Upper lobe of left lung (tissue), 4 donors: Measurements from ENCODE around the gene CHRNA4.

ENCODE experiments used
- EP300 ChIP-seq, 4 donors: sonication (generic); formaldehyde crosslinking; IDR thresholded peaks; one replicate each; pipeline ENCODE4 v1.5.1; 2017; ENCODE audit warnings: antibody characterized with exemption in 4 of 4, control low read depth in 2 of 4
- POLR2AphosphoS5 ChIP-seq, 2 donors: sonication (generic); formaldehyde crosslinking; IDR thresholded peaks; one replicate each; pipeline ENCODE4 v1.5.1; 2017; ENCODE audit warnings: antibody characterized with exemption in 2 of 2
- TF ChIP-seq, protein P1 (sequence below), 6 experiments: fragments of 450-650 bp in 4 of 6; fragments of 200-600 bp in 2 of 6; sonication (generic) in 2 of 6; IDR thresholded peaks; one replicate each; pipeline ENCODE4 v1.5.1; 2016 to 2019; ENCODE audit warnings: antibody characterized with exemption in 6 of 6

DNA sequence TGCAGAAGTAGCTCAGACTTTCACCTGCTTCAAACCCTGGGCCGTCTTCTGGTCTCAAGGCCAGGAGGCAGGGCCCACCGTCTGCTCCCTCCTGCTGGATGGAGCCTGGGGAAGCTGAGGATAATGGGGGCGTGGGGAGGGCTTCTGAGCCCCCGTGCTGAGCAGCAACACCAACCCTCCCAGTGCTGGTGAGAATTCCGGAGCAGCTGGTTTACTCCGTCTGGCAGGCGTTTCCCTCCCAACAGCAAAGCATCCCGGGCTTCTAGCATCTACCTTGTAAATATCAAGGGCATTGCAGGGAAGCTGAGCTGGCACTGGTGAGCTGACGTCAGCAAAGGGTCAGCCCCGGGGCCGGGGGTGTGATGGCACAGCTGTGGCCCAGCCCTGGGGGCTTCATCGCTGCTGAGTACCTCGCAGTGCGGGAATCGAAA is 16.8 kb upstream of the CHRNA4 start:
- TF ChIP-seq, protein P1, sequence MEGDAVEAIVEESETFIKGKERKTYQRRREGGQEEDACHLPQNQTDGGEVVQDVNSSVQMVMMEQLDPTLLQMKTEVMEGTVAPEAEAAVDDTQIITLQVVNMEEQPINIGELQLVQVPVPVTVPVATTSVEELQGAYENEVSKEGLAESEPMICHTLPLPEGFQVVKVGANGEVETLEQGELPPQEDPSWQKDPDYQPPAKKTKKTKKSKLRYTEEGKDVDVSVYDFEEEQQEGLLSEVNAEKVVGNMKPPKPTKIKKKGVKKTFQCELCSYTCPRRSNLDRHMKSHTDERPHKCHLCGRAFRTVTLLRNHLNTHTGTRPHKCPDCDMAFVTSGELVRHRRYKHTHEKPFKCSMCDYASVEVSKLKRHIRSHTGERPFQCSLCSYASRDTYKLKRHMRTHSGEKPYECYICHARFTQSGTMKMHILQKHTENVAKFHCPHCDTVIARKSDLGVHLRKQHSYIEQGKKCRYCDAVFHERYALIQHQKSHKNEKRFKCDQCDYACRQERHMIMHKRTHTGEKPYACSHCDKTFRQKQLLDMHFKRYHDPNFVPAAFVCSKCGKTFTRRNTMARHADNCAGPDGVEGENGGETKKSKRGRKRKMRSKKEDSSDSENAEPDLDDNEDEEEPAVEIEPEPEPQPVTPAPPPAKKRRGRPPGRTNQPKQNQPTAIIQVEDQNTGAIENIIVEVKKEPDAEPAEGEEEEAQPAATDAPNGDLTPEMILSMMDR (IDR thresholded peaks at IDR 0.05) = no peak
- TF ChIP-seq POLR2AphosphoS5 (IDR thresholded peaks at IDR 0.05) (no peak), EP300 (IDR thresholded peaks at IDR 0.05) (no peak)
